ENCODE data around the gene SMIM9.
"Not testable (repeated sequence)": the region's sequence is repeated elsewhere in the genome, so short reads cannot be mapped to it uniquely, and the experiment has no call there.

SMIM9 gene

DNA sequence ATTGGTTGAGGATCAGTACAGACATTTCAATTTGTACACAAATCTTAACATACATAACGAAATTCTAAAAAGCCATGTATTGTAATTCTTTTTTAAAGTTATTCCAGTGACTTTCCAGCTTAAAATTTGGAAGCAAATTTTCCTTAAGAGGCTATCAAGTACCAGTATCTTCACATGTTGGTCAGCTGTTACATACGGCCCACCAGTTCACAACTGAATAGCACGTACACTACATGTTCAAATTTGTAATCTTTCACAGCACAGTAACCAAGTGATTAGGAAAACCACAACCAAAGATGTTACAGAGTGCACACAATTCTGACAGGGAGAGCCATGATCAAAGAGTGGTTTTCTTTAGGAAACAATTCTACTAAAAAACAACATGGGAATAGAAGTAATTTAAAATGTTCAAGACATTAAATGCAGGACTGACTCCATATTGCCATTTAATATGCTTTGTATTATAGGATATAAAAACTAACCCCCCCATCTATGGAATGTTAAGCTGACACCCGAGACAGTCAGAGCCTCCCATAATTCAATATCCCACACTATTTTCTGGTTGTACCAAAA is 18.1 kb downstream of the SMIM9 start:
- H3K9ac ChIP-seq (ENCODE audit: low read depth in 1 of 2, low read length in 2 of 2); H3K4me3 ChIP-seq (ENCODE audit: low read depth in 1 of 2, low read length in 2 of 2); H3K27ac ChIP-seq (ENCODE audit: low read depth, low read length); H3K4me1 ChIP-seq (ENCODE audit: control insufficient read depth in 1 of 2, insufficient read depth in 2 of 2, low read length in 2 of 2); H3K27me3 ChIP-seq (ENCODE audit: control insufficient read depth in 1 of 2, insufficient read depth in 2 of 2, low read length in 2 of 2); H3K36me3 ChIP-seq (ENCODE audit: control insufficient read depth in 1 of 2, insufficient read depth in 2 of 2, low read length in 2 of 2); H3K9me3 ChIP-seq (ENCODE audit: control insufficient read depth in 1 of 2, low read length in 2 of 2): not testable (repeated sequence)

DNA sequence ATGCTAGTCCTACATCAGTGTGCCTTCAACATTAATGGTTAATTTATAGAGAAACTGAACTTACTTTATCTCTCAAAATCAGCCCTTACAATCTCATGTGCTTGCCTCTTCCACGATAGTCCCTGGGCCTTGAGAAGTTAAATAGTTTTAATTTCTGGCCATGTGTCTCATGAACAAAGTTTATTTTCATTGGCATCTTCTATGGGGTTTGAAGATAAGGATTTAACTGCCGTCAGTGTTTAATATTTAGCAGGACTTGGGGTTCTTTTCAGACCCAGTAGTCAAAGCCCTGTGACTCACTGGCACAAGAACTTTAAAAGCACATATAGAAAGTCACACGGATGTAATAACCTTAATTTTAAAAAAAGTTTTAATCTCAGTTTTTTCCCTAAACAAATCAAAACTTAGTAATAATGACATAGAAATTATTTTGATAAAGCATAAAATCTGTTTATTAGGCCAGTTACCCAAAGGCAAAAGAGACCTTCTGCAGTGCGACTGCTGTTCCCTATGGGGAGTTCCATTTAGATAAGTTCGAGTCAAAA is 19.1 kb downstream of the SMIM9 start:
- H3K9ac ChIP-seq (ENCODE audit: low read depth in 1 of 2, low read length in 2 of 2) = no peak overlapping the region
- no peak overlapping the region for H3K4me3 ChIP-seq (ENCODE audit: low read depth in 1 of 2, low read length in 2 of 2)
- no peaks in the 10 kb centered on the region for H3K36me3 ChIP-seq (ENCODE audit: control insufficient read depth in 1 of 2, insufficient read depth in 2 of 2, low read length in 2 of 2)
- no peaks in the 10 kb centered on the region for H3K27me3 ChIP-seq (ENCODE audit: control insufficient read depth in 1 of 2, insufficient read depth in 2 of 2, low read length in 2 of 2)
- H3K4me1 ChIP-seq (ENCODE audit: control insufficient read depth in 1 of 2, insufficient read depth in 2 of 2, low read length in 2 of 2) = no peaks in the 10 kb centered on the region
- no peaks in the 10 kb centered on the region for H3K9me3 ChIP-seq (ENCODE audit: control insufficient read depth in 1 of 2, low read length in 2 of 2)
- H3K27ac ChIP-seq (ENCODE audit: low read depth, low read length) = no peak overlapping the region

DNA sequence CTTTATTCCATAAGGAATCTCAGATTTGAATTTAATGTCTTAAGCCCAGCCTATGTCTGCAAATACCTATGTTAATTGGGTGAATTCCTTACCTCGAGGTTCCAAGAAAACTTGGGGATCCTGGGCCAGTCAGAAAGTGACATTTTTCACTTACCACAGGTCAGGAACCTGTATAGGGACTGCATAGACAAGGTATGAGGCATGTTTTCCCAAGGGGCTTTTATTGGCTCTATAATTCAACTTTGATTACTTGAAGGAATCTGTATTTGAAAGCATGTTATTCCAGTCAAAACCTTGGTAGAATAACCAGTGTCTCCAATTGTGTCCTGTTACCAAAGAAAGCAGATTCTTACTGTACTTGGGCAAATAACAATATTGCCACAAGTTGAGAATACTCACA is 20.7 kb downstream of the SMIM9 start:
- no peaks in the 10 kb centered on the region for H3K27me3 ChIP-seq (ENCODE audit: control insufficient read depth in 1 of 2, insufficient read depth in 2 of 2, low read length in 2 of 2)
- no peaks in the 10 kb centered on the region for H3K9me3 ChIP-seq (ENCODE audit: control insufficient read depth in 1 of 2, low read length in 2 of 2)
- H3K36me3 ChIP-seq (ENCODE audit: control insufficient read depth in 1 of 2, insufficient read depth in 2 of 2, low read length in 2 of 2) = no peaks in the 10 kb centered on the region
- no peak overlapping the region for H3K9ac ChIP-seq (ENCODE audit: low read depth in 1 of 2, low read length in 2 of 2)
- no peaks in the 10 kb centered on the region for H3K4me1 ChIP-seq (ENCODE audit: control insufficient read depth in 1 of 2, insufficient read depth in 2 of 2, low read length in 2 of 2)
- H3K4me3 ChIP-seq (ENCODE audit: low read depth in 1 of 2, low read length in 2 of 2) = no peak overlapping the region
- H3K27ac ChIP-seq (ENCODE audit: low read depth, low read length) = no peak overlapping the region

DNA sequence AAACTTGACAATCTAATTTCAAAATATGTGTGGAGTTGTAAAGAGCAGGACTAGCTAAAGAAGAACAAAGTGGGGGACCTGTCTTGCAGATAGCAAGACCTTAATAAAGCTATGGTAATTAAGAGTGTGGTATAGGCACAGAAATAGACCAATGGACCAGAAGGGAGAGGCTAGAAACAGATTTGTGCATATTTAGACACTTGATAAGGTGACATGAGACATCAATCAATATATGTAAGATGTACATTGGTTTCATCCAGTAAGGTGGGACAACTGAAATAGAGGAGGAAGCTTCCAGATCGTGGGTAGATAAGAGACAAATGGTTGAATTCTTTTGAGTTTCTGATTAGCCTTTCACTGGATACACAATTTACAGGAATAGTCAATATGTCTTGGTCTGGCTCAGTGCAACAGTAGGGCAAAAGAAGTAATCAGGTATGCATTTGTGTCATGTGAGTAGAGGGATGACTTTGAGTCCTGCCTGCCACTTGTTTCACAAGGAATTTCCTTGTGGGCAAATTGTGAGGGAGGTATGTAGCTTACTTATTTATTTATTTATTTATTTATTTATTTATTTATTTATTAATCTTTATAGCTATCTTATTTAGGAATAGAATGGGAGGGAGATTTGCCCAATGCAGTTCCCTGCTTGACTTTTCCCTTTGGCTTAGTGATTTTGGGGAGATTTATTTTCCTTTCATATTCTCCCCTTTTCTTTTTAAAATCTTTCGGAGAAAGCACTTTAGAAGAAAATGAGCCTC is 21.9 kb downstream of the SMIM9 start:
- Histone ChIP-seq H3K36me3 (ENCODE audit: control insufficient read depth in 1 of 2, insufficient read depth in 2 of 2, low read length in 2 of 2) (no peaks in the 10 kb centered on the region), H3K27ac (ENCODE audit: low read depth, low read length) (no peak overlapping the region), H3K9ac (ENCODE audit: low read depth in 1 of 2, low read length in 2 of 2) (no peak overlapping the region), H3K27me3 (ENCODE audit: control insufficient read depth in 1 of 2, insufficient read depth in 2 of 2, low read length in 2 of 2) (no peaks in the 10 kb centered on the region), H3K4me1 (ENCODE audit: control insufficient read depth in 1 of 2, insufficient read depth in 2 of 2, low read length in 2 of 2) (no peaks in the 10 kb centered on the region), H3K9me3 (ENCODE audit: control insufficient read depth in 1 of 2, low read length in 2 of 2) (no peaks in the 10 kb centered on the region), H3K4me3 (ENCODE audit: low read depth in 1 of 2, low read length in 2 of 2) (no peak overlapping the region)

DNA sequence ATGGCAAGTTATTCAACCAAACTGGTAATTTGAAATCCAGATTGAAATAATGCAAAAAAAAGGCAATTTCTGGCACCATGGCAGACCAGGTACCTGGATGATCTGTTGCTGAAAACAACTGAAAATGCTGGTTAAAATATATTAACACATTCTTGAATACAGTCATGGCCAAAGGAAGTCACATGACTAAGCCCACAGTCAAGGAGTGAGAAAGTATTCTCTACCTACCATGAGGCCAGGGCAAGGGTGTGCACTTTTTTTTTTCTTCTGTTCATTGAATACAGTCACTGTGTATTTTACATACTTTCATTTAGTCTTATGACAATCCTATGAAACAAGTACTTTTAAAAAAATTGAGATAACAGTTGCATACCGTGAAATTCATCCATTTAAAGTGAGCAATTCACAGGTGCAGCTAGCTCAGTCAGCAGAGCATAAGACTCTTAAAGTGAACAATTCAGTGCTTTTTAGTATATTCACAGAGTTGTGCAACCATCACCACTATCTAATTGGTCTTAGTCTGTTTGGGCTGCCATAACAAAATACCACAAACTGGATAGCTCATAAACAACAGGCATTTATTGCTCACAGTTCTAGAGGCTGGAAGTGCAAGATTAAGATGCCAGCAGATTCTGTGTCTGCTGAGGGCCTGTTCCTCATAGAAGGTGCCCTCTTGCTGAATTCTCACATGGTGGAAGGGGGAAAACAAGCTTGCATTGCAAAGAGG is 24.4 kb downstream of the SMIM9 start:
- peaks cover 4 to 5% of the 10 kb centered on the region in 2 donors for H3K4me1 ChIP-seq (ENCODE audit: control insufficient read depth in 1 of 2, insufficient read depth in 2 of 2, low read length in 2 of 2)
- H3K27ac ChIP-seq (ENCODE audit: low read depth, low read length) = no peak overlapping the region
- no peak overlapping the region for H3K4me3 ChIP-seq (ENCODE audit: low read depth in 1 of 2, low read length in 2 of 2)
- no peaks in the 10 kb centered on the region for H3K27me3 ChIP-seq (ENCODE audit: control insufficient read depth in 1 of 2, insufficient read depth in 2 of 2, low read length in 2 of 2)
- H3K9ac ChIP-seq (ENCODE audit: low read depth in 1 of 2, low read length in 2 of 2) = no peak overlapping the region
- no peaks in the 10 kb centered on the region for H3K36me3 ChIP-seq (ENCODE audit: control insufficient read depth in 1 of 2, insufficient read depth in 2 of 2, low read length in 2 of 2)
- H3K9me3 ChIP-seq (ENCODE audit: control insufficient read depth in 1 of 2, low read length in 2 of 2) = no peaks in the 10 kb centered on the region

DNA sequence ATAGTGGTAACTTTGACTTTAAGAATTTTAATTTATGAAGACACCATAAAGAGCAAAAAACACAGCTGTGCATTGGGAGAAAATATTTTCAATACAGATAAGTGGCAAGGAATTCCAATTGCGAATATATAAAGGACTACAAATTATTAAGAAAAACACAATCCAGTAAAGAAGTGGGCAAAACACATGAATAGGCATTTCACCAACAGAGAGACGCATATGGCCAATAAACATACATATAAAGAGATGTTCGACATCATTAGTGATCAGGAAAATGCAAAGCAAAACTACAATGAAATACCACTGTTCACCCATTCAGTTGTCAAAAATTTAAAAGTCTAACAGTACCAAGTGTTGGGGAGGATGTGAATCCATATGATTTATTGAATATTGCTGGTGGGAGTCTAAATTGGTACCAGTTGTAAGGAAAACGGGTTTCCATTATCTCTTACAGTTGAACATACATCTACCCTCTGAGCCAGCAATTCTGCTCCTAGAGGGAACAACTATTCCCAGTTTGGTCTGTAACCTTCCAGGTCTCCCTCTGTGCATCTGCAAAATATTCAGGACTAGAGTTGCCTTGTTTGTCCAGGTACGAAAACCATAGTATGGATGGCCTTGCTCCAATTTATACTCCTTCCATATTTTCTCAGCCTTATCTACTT is 27.5 kb downstream of the SMIM9 start:
- H3K27me3 ChIP-seq (ENCODE audit: control insufficient read depth in 1 of 2, insufficient read depth in 2 of 2, low read length in 2 of 2) = no peaks in the 10 kb centered on the region

DNA sequence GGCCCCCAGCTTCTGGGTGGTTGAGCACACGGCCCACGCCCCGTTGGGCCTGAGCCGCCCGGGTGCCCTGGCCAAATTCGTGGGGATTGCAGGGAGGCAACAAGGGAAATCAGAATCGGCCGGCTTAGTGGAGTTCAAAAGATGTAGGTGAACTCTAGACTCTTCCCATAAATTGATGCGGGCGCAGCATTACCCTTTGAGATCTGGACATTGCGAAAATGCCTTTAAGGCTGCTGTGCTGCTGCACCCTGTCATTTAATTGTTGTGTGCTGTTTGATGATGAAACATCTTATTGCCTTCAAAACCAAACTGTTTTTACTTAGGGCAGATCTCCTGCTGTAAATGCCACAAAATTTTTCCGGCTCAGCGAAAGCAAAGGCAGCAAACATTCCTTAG is 28.8 kb downstream of the SMIM9 start:
- H3K4me3 ChIP-seq (ENCODE audit: low read depth in 1 of 2, low read length in 2 of 2) = peak overlapping the region; percentile 62 to 80
- peaks cover 25 to 27% of the 10 kb centered on the region in 2 donors for H3K4me1 ChIP-seq (ENCODE audit: control insufficient read depth in 1 of 2, insufficient read depth in 2 of 2, low read length in 2 of 2)
- H3K27me3 ChIP-seq (ENCODE audit: control insufficient read depth in 1 of 2, insufficient read depth in 2 of 2, low read length in 2 of 2) = no peaks in the 10 kb centered on the region
- no peaks in the 10 kb centered on the region for H3K9me3 ChIP-seq (ENCODE audit: control insufficient read depth in 1 of 2, low read length in 2 of 2)
- H3K36me3 ChIP-seq (ENCODE audit: control insufficient read depth in 1 of 2, insufficient read depth in 2 of 2, low read length in 2 of 2) = no peaks in the 10 kb centered on the region
- peak overlapping the region in 1 of 2 donors; percentile 4 for H3K9ac ChIP-seq (ENCODE audit: low read depth in 1 of 2, low read length in 2 of 2)
- H3K27ac ChIP-seq (ENCODE audit: low read depth, low read length) = peak overlapping the region; percentile 44

More for the DNA sequence above, 27.5 kb downstream of the SMIM9 start:
- Histone ChIP-seq H3K4me1 (ENCODE audit: control insufficient read depth in 1 of 2, insufficient read depth in 2 of 2, low read length in 2 of 2) (peaks cover 18 to 19% of the 10 kb centered on the region in 2 donors), H3K36me3 (ENCODE audit: control insufficient read depth in 1 of 2, insufficient read depth in 2 of 2, low read length in 2 of 2) (no peaks in the 10 kb centered on the region), H3K9ac (ENCODE audit: low read depth in 1 of 2, low read length in 2 of 2) (no peak overlapping the region), H3K4me3 (ENCODE audit: low read depth in 1 of 2, low read length in 2 of 2) (no peak overlapping the region), H3K9me3 (ENCODE audit: control insufficient read depth in 1 of 2, low read length in 2 of 2) (no peaks in the 10 kb centered on the region), H3K27ac (ENCODE audit: low read depth, low read length) (no peak overlapping the region)

DNA sequence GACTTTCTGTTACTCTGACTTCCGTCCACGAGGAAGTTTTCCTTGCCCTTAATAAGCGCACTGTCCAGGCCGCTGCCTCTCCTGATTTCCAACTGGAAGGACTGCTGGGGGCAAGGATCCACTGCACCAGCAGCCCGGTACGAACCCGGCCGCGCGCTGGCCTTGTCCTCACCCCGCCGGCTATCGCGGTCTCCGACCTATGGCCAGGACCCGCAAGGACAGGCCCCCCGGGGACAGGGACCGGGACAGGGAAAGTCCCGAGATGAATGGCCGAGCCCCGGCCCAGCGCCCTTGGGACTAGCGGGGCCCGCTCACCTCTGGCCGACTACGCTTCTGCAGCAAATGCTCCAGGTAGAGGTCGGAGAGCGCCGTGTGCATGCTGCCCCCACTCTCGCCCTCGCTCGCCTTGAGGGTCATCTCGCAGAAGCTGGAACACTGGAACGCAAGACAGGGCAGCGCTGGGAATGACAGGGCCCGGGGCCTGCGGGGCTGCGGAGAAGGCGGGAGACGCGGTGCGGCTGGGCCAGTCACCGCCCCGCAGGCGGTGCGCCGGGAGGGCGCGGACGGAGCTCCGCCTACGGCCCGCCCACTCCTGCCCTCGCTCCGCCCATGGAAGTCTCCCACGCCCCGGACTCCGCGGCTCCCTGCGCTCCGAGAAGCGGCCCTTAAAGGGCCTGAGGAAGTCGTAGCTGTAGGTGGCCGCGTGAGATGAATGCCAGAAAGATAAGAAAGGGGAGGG is 29.3 kb downstream of the SMIM9 start, which contains the start of gene MPP1:
TSS of gene MPP1 (minus strand) at position 529 of the 739 bp plus-strand sequence. CDS start at position 417, 112 bp downstream.
- H3K27me3 ChIP-seq (ENCODE audit: control insufficient read depth in 1 of 2, insufficient read depth in 2 of 2, low read length in 2 of 2) = no peaks in the 10 kb centered on the region
- no peaks in the 10 kb centered on the region for H3K36me3 ChIP-seq (ENCODE audit: control insufficient read depth in 1 of 2, insufficient read depth in 2 of 2, low read length in 2 of 2)
- H3K9me3 ChIP-seq (ENCODE audit: control insufficient read depth in 1 of 2, low read length in 2 of 2) = no peaks in the 10 kb centered on the region
- H3K27ac ChIP-seq (ENCODE audit: low read depth, low read length) = peak within 1 kb of the TSS; percentile 47
- H3K9ac ChIP-seq (ENCODE audit: low read depth in 1 of 2, low read length in 2 of 2) = peak within 1 kb of the TSS; percentile 70 to 79
- peak within 1 kb of the TSS; percentile 79 to 80 for H3K4me3 ChIP-seq (ENCODE audit: low read depth in 1 of 2, low read length in 2 of 2)
- H3K4me1 ChIP-seq (ENCODE audit: control insufficient read depth in 1 of 2, insufficient read depth in 2 of 2, low read length in 2 of 2) = peaks cover 30 to 32% of the 10 kb centered on the region in 2 donors

DNA sequence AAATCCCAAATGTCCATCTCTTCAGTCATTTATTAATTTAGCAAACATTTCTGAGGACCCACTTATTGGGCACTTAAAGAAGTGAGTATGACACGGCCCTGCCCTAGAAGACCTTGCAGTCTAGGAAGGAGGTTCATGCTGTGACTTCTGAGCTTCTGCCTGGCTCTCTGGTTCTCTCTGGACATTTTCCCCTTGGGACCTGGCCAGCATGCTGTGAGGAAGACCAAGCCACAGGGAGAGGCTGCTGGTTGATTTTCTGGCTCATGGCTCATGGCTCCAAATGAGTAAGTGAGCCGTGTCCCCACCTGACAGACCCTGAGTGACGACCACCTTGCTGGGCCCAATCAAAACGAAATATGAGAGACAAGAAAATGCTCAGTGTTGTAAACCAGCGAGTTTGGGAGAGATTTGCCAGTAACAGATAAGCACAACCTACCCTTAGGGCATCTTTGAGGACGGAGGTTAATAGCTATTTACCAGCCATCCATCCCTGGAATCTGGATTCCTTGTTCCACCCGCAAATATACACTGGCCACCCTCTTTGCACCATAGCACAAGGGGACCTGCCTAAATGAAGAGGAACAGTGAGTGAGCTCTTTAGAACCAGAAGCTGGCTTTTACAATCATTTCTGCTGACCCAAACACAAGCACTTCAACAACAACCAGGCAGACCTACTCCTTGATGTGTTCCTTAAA is 30.1 kb downstream of the SMIM9 start:
- H3K4me3 ChIP-seq (ENCODE audit: low read depth in 1 of 2, low read length in 2 of 2) = peak overlapping the region; percentile 79 to 80
- peak overlapping the region; percentile 70 to 79 for H3K9ac ChIP-seq (ENCODE audit: low read depth in 1 of 2, low read length in 2 of 2)
- no peaks in the 10 kb centered on the region for H3K36me3 ChIP-seq (ENCODE audit: control insufficient read depth in 1 of 2, insufficient read depth in 2 of 2, low read length in 2 of 2)
- no peak overlapping the region for H3K27ac ChIP-seq (ENCODE audit: low read depth, low read length)
- peaks cover 33 to 39% of the 10 kb centered on the region in 2 donors for H3K4me1 ChIP-seq (ENCODE audit: control insufficient read depth in 1 of 2, insufficient read depth in 2 of 2, low read length in 2 of 2)
- H3K9me3 ChIP-seq (ENCODE audit: control insufficient read depth in 1 of 2, low read length in 2 of 2) = no peaks in the 10 kb centered on the region
- H3K27me3 ChIP-seq (ENCODE audit: control insufficient read depth in 1 of 2, insufficient read depth in 2 of 2, low read length in 2 of 2) = no peaks in the 10 kb centered on the region
